ENCODE data around the gene EXOC6.
"Not testable (repeated sequence)": the region's sequence is repeated elsewhere in the genome, so short reads cannot be mapped to it uniquely, and the experiment has no call there.

The EXOC6 gene

DNA sequence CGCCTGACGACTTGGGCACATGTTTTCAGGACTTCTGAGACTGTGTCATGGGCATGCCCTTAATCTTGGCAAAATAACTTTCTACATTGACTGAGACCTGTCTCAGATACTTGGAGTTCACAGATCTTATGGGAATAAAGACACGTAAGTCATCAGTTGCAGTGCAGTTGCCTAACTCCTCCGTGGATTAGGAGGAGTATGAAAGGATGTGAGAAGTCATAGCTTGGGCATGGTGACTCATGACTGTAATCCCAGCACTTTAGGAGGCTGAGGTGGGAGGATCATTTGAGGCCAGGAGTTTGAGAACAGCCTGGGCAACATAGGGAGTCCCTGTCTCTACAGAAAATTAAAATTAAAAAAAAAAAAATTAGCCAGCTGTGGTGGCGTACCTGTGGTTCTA is 49.6 kb downstream of the EXOC6 start:
- TF ChIP-seq, protein P1, sequence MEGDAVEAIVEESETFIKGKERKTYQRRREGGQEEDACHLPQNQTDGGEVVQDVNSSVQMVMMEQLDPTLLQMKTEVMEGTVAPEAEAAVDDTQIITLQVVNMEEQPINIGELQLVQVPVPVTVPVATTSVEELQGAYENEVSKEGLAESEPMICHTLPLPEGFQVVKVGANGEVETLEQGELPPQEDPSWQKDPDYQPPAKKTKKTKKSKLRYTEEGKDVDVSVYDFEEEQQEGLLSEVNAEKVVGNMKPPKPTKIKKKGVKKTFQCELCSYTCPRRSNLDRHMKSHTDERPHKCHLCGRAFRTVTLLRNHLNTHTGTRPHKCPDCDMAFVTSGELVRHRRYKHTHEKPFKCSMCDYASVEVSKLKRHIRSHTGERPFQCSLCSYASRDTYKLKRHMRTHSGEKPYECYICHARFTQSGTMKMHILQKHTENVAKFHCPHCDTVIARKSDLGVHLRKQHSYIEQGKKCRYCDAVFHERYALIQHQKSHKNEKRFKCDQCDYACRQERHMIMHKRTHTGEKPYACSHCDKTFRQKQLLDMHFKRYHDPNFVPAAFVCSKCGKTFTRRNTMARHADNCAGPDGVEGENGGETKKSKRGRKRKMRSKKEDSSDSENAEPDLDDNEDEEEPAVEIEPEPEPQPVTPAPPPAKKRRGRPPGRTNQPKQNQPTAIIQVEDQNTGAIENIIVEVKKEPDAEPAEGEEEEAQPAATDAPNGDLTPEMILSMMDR (IDR thresholded peaks at IDR 0.05; ENCODE audit: insufficient read depth, low read length, poor library complexity, severe bottlenecking) = no peak
- no peaks in the 10 kb centered on the region for H3K27me3 ChIP-seq (replicated peaks; ENCODE audit: control insufficient read depth, insufficient read depth, low read length)
- H3K4me3 ChIP-seq (replicated peaks; ENCODE audit: low read depth, low read length) = no peak overlapping the region
- DNase-seq (ENCODE audit: extremely low read depth, insufficient read length) = no peak
- no peaks in the 10 kb centered on the region; the same call in 1 of the 2 replicates for H3K36me3 ChIP-seq (ENCODE audit: control insufficient read depth, insufficient read depth, low read length)

DNA sequence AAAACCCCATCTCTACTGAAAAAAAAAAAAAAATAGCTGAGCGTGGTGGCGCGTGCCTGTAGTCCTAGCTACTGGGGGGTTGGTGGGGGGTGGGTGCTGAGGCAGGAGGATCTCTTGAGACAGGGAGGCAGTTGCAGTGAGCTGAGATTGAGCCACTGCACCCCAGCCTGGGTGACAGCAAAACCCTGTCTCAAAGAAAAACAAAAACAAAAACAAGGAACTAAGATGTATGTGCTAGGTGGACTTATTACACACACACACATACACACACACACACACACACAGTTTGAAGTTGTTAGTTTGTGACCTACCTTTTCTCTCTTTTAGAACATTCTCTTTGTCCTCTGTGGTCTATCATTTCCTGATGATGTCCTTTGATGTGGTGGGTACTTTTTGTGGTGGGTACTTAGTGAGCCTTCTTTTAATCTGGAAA is 53.5 kb downstream of the EXOC6 start:
- Histone ChIP-seq H3K36me3 (ENCODE audit: control insufficient read depth, insufficient read depth, low read length) (no peaks in the 10 kb centered on the region; the same call in 1 of the 2 replicates), H3K27me3 (replicated peaks; ENCODE audit: control insufficient read depth, insufficient read depth, low read length) (no peaks in the 10 kb centered on the region), H3K4me3 (replicated peaks; ENCODE audit: low read depth, low read length) (no peak overlapping the region)
- TF ChIP-seq, protein P1 (IDR thresholded peaks at IDR 0.05; ENCODE audit: insufficient read depth, low read length, poor library complexity, severe bottlenecking) = no peak
- peak; percentile 39 for DNase-seq (ENCODE audit: extremely low read depth, insufficient read length)

DNA sequence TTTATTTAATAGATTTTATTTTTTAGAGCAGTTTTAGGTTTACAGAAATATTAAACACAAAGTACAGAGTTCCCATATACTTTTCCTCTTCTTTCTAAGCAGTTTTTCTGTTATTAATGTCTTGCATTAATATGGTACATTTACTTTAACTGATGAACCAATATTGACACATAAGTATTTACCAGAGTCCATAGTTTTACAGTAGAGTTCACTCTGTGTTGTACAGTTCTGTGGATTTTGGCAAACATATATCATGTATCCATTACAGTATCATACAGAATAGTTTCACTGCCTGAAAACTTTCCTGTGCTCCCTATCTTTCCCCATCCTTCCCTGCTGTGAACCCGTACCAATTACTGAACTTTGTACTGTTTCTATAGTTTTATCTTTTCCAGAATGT is 55.3 kb downstream of the EXOC6 start:
- Histone ChIP-seq H3K27me3 (replicated peaks; ENCODE audit: control insufficient read depth, insufficient read depth, low read length) (no peaks in the 10 kb centered on the region), H3K36me3 (ENCODE audit: control insufficient read depth, insufficient read depth, low read length) (no peaks in the 10 kb centered on the region), H3K4me3 (replicated peaks; ENCODE audit: low read depth, low read length) (no peak overlapping the region)
- DNase-seq (ENCODE audit: extremely low read depth, insufficient read length) = no peak
- TF ChIP-seq, protein P1 (IDR thresholded peaks at IDR 0.05; ENCODE audit: insufficient read depth, low read length, poor library complexity, severe bottlenecking) = no peak

DNA sequence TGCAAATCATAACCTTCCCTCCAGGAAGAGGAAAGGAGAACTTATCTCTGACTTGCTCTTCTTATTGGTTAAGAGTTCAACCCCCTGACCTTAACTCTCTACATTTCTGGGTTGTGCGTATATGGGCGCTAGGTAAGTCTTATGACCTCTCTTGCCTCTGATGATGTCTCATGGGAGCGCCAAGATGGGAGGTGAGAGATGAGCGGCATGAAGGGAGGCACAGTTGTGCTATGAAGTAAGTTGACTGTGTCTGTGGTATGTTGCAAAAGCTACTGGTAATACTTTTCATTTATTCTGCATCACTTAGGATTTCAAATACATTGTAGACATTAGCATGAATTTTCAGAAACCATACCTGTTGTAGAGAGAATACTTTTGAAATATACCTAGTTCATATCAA is 59.0 kb downstream of the EXOC6 start:
- TF ChIP-seq, protein P1 (IDR thresholded peaks at IDR 0.05; ENCODE audit: insufficient read depth, low read length, poor library complexity, severe bottlenecking) = no peak
- Histone ChIP-seq H3K36me3 (ENCODE audit: control insufficient read depth, insufficient read depth, low read length) (no peaks in the 10 kb centered on the region), H3K4me3 (replicated peaks; ENCODE audit: low read depth, low read length) (no peak overlapping the region), H3K27me3 (replicated peaks; ENCODE audit: control insufficient read depth, insufficient read depth, low read length) (no peaks in the 10 kb centered on the region)
- DNase-seq (ENCODE audit: extremely low read depth, insufficient read length) = no peak

DNA sequence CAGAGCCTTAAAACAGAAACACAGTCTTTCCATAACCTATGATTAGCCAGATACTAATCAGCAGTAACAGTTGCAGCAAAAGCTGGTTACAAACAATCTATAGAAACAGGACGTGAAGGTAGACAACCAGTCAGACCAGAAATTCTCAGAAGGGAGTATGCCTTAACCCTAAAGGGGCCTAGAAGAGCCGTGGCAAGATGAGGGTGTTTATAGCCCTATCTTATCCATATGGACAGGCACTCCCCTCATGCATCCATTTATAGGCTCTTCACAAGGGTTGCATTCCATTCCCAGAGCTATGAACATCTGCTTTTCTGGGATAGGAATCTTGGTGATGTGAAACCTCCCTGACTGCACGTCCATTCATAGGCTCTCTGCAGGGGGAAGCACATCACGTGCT is 64.3 kb downstream of the EXOC6 start:
- H3K4me3 ChIP-seq (replicated peaks; ENCODE audit: low read depth, low read length); H3K27me3 ChIP-seq (replicated peaks; ENCODE audit: control insufficient read depth, insufficient read depth, low read length); H3K36me3 ChIP-seq (ENCODE audit: control insufficient read depth, insufficient read depth, low read length); DNase-seq (ENCODE audit: extremely low read depth, insufficient read length): not testable (repeated sequence)

DNA sequence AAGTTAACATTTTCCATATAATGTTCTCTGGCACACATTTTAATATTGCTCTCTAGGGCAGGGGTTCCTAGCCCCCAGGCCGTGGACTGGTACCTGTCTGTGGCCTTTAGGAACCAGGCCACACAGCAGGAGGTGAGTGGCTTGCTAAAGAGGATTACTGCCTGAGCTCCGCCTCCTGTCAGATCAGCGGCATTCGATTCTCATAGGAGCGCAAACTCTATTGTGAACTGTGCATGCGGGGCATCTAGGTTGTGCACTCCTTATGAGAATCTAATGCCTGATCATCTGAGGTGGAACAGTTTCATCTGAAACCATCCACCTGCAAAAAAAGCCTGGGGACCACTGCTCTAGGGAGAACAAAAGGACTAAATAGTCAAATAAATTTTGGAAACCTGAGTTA is 65.7 kb downstream of the EXOC6 start:
- H3K27me3 ChIP-seq (replicated peaks; ENCODE audit: control insufficient read depth, insufficient read depth, low read length) = no peaks in the 10 kb centered on the region
- TF ChIP-seq, protein P1 (IDR thresholded peaks at IDR 0.05; ENCODE audit: insufficient read depth, low read length, poor library complexity, severe bottlenecking) = no peak
- no peak for DNase-seq (ENCODE audit: extremely low read depth, insufficient read length)
- H3K4me3 ChIP-seq (replicated peaks; ENCODE audit: low read depth, low read length) = no peak overlapping the region
- no peaks in the 10 kb centered on the region for H3K36me3 ChIP-seq (ENCODE audit: control insufficient read depth, insufficient read depth, low read length)

All from GM06990 (cell line).